Testis (tissue), 2 donors: Measurements from ENCODE around the gene BMP5.

Experiments
- CTCF ChIP-seq, 3 experiments: fragments of 450-650 bp in 2 of 3; fragments of 200-600 bp in 1 of 3; sonication (generic) in 1 of 3; IDR thresholded peaks; one replicate each; pipeline ENCODE4 v1.5.1; 2016 to 2019; ENCODE audit warnings: antibody characterized with exemption in 3 of 3, mild to moderate bottlenecking in 2 of 3, moderate library complexity in 1 of 3
- POLR2A ChIP-seq: fragments of 450-650 bp; IDR thresholded peaks from one replicate; pipeline ENCODE4 v1.6.1; 2017; ENCODE audit warnings: antibody characterized with exemption, mild to moderate bottlenecking, moderate library complexity

GRCh38 chr6:55825402-55826051, 49.9 kb downstream of the BMP5 start:
- TF ChIP-seq CTCF (IDR thresholded peaks at IDR 0.05) (no peak), POLR2A (no peak)
